HepG2 (cell line): ENCODE results near the gene GZF1. TPM values are rescaled to one million over a fixed set of nuclear protein-coding genes. Genes with fewer than 3 reads are reported as not detected.

Source experiments
- ATF7-NPFF ChIP-seq: sonication (generic); formaldehyde crosslinking; IDR thresholded peaks from 2 replicates; pipeline ENCODE4 v1.8.1; 2023; ENCODE audit warnings: mild to moderate bottlenecking, low read depth, missing genetic modification reagents, moderate library complexity
- BRD4 ChIP-seq: sonication (generic); formaldehyde crosslinking; IDR thresholded peaks from 2 replicates; pipeline ENCODE4 v1.4.0; 2020; ENCODE audit warnings: missing genetic modification reagents
- CAMTA2 ChIP-seq: sonication (generic); formaldehyde crosslinking; IDR thresholded peaks from 2 replicates; pipeline ENCODE4 v1.4.0; 2020; ENCODE audit warnings: mild to moderate bottlenecking, missing genetic modification reagents, borderline replicate concordance
- FOSL2 ChIP-seq: sonication (generic); formaldehyde crosslinking; IDR thresholded peaks from 2 replicates; pipeline ENCODE4 v1.4.0; 2020; ENCODE audit warnings: missing genetic modification reagents
- HBP1 ChIP-seq: IDR thresholded peaks from 2 replicates; pipeline ENCODE4 v1.6.1; 2016; ENCODE audit warnings: low read depth, control low read depth
- HDAC2 ChIP-seq: sonication (generic); formaldehyde crosslinking; IDR thresholded peaks from 2 replicates; pipeline ENCODE4 v1.4.0; 2020; ENCODE audit warnings: missing genetic modification reagents
- KDM1A ChIP-seq: IDR thresholded peaks from 2 replicates; pipeline ENCODE4 v1.6.1; 2016; ENCODE audit warnings: missing compliant biosample characterization
- KLF13 ChIP-seq: sonication (generic); formaldehyde crosslinking; IDR thresholded peaks from 2 replicates; pipeline ENCODE4 v1.4.0; 2020; ENCODE audit warnings: mild to moderate bottlenecking, missing genetic modification reagents
- NFE2L1 ChIP-seq: sonication (generic); formaldehyde crosslinking; IDR thresholded peaks from 2 replicates; pipeline ENCODE4 v1.4.0; 2020; ENCODE audit warnings: missing genetic modification reagents, mild to moderate bottlenecking, borderline replicate concordance
- PHF21A ChIP-seq: sonication (generic); formaldehyde crosslinking; IDR thresholded peaks from 2 replicates; pipeline ENCODE4 v1.5.0; 2020; ENCODE audit warnings: mild to moderate bottlenecking, missing genetic modification reagents
- RBFOX2 ChIP-seq: fragments of 200-400 bp; formaldehyde crosslinking; IDR thresholded peaks from 2 replicates; pipeline ENCODE4 v1.6.1; 2017; ENCODE audit warnings: low read depth, mild to moderate bottlenecking, low read length
- SOX13 ChIP-seq, 3 experiments: fragments of 450-650 bp in 1 of 3; sonication (generic) in 1 of 3; formaldehyde crosslinking in 1 of 3; IDR thresholded peaks in 2 of 3; conservative IDR thresholded peaks in 1 of 3; 2 replicates each; pipeline versions ENCODE4 v1.5.0 to v1.6.1; 2016 to 2020; ENCODE audit warnings: antibody characterized with exemption in 1 of 3, mild to moderate bottlenecking in 1 of 3, missing compliant biosample characterization in 1 of 3, missing genetic modification reagents in 1 of 3, moderate library complexity in 1 of 3
- THAP11 ChIP-seq: IDR thresholded peaks from 2 replicates; pipeline ENCODE4 v1.6.1; 2016; ENCODE audit warnings: missing biosample characterization, missing genetic modification reagents
- TSC22D2 ChIP-seq: sonication (generic); formaldehyde crosslinking; IDR thresholded peaks from 2 replicates; pipeline ENCODE4 v1.5.1; 2020; ENCODE audit warnings: missing genetic modification reagents, mild to moderate bottlenecking, borderline replicate concordance
- XRCC5 ChIP-seq: fragments of 200-400 bp; formaldehyde crosslinking; optimal IDR thresholded peaks from 2 replicates; pipeline ENCODE3; 2017; ENCODE audit warnings: mild to moderate bottlenecking, low read length
- ZNF567 ChIP-seq: sonication (generic); formaldehyde crosslinking; IDR thresholded peaks from 2 replicates; pipeline ENCODE4 v1.8.1; 2023; ENCODE audit warnings: mild to moderate bottlenecking, missing genetic modification reagents, borderline replicate concordance
- ZNF678 ChIP-seq: sonication (generic); formaldehyde crosslinking; IDR thresholded peaks from 2 replicates; pipeline ENCODE4 v1.4.0; 2020; ENCODE audit warnings: mild to moderate bottlenecking, missing genetic modification reagents
- ZNF709 ChIP-seq: sonication (generic); formaldehyde crosslinking; IDR thresholded peaks from 2 replicates; pipeline ENCODE4 v1.5.0; 2020; ENCODE audit warnings: mild to moderate bottlenecking, missing genetic modification reagents
- polyA plus RNA-seq, 8 experiments: library from polyadenylated mRNA; depleted of rRNA in 3 of 8; stranded (reverse) in 7 of 8; unstranded in 1 of 8; fragments of >200 nt; fragmentation: Illumina TruSeq in 4 of 8; extraction: Trizol in 4 of 8; gene quantifications; 2 replicates each; pipeline versions ENCODE4 v1.2.1 to v1.2.3, GENCODE V29; 2011 to 2016; ENCODE audit warnings: low read depth in 4 of 8, missing spikeins in 1 of 8, mixed read lengths in 1 of 8; ENCODE audit not compliant: insufficient read depth in 1 of 8
- total RNA-seq, 5 experiments: library from RNA; depleted of rRNA; stranded (reverse); fragments of >200 nt; fragmentation: Illumina TruSeq; extraction: Trizol; gene quantifications; 2 replicates each; pipeline ENCODE4 v1.2.3, GENCODE V29; 2016; ENCODE audit warnings: low read depth in 1 of 5
- TF ChIP-seq, protein P1 (sequence below): sonication (generic); formaldehyde crosslinking; conservative IDR thresholded peaks from 2 replicates; pipeline ENCODE4 v1.4.0; 2020; ENCODE audit warnings: missing genetic modification reagents
- TF ChIP-seq, protein P2 (sequence below): sonication (generic); formaldehyde crosslinking; IDR thresholded peaks from 2 replicates; pipeline ENCODE4 v1.4.0; 2020; ENCODE audit warnings: low read depth, mild to moderate bottlenecking, missing genetic modification reagents
- TF ChIP-seq, protein P3 (sequence below): sonication (generic); formaldehyde crosslinking; IDR thresholded peaks from 2 replicates; pipeline ENCODE4 v1.5.0; 2020; ENCODE audit warnings: mild to moderate bottlenecking, missing genetic modification reagents, borderline replicate concordance

GZF1 gene
- total and polyA plus RNA-seq, 2 of the 13 experiments (the other 11 are each of a cell fraction or from before 2014, with no cell fraction given) = 16.9 to 26.0 TPM

DNA sequence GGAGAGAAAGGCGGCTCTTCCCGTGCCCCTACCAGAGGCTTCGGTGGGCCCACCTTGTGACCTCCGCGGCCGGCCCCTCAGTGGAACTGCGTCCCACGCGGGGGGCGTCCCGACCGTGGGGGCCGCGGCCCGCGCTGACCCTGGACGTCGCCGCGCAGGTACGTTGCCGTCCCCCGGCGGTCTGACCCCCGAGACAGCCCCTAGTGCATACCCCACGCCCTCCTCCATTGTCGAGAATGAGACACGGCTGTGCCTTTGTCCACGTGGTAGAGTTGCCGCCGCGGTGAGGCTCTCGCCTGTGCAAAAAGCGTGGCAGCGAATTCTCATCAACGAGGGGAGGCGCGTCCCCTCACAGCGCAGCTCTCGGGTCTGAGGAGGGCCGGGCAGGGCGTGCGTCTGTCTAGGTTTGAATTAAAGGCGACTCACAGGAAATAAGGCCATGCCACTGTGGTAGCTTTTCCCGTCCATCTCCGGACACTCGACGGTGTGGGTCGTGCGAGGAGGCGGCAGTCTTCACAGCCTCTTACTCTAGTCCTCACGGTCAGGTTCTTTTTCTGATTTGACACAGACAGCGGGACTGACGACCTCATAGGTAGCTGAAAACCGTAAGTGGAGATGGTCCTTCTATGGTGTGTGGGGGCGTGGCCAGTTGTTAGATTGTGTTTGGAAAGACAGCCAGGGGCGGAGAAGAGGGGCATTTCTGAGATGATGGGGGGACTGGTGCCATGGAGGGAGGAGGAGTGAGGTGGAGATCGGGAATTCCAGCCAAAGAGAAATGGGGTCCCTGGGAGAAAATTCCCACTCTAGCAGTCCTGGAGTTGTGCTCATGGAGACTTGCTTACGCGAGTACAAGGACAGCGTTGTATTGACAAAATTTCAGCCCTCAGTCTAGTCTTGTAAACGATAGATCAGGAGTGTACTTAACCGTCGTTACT, 10.8 kb upstream of the GZF1 start (continued):
- no peak; the same call in 1 of the 2 replicates for TF ChIP-seq ZNF709 (CRISPR knock-in tag)
- peak; percentile 66; the same call in 1 of the 2 replicates for TF ChIP-seq BRD4 (CRISPR knock-in tag)
- 0 out of 2 replicates have a peak, but pooled peaks have one; percentile 23 for TF ChIP-seq SOX13 (IDR thresholded peaks at IDR 0.05)
- TF ChIP-seq SOX13 (CRISPR knock-in tag; conservative IDR thresholded peaks at IDR 0.05 in 1 of 2, IDR thresholded peaks at IDR 0.05 in 1 of 2) = peak in 1 of 2 experiments; percentile 22; a peak in 1 of 4 replicates
- no peak for TF ChIP-seq XRCC5
- TF ChIP-seq, protein P1, sequence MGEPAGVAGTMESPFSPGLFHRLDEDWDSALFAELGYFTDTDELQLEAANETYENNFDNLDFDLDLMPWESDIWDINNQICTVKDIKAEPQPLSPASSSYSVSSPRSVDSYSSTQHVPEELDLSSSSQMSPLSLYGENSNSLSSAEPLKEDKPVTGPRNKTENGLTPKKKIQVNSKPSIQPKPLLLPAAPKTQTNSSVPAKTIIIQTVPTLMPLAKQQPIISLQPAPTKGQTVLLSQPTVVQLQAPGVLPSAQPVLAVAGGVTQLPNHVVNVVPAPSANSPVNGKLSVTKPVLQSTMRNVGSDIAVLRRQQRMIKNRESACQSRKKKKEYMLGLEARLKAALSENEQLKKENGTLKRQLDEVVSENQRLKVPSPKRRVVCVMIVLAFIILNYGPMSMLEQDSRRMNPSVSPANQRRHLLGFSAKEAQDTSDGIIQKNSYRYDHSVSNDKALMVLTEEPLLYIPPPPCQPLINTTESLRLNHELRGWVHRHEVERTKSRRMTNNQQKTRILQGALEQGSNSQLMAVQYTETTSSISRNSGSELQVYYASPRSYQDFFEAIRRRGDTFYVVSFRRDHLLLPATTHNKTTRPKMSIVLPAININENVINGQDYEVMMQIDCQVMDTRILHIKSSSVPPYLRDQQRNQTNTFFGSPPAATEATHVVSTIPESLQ (CRISPR knock-in tag) = 0 out of 2 replicates have a peak, but pooled peaks have one; percentile 15
- no peak for TF ChIP-seq TSC22D2 (CRISPR knock-in tag)
- no peak for TF ChIP-seq ZNF567 (CRISPR knock-in tag)
- TF ChIP-seq THAP11 (CRISPR knock-in tag) = no peak
- TF ChIP-seq ATF7-NPFF (CRISPR knock-in tag) = peak; percentile 76
- TF ChIP-seq ZNF678 (CRISPR knock-in tag) = peak; percentile 96
- TF ChIP-seq NFE2L1 (CRISPR knock-in tag) = 0 out of 2 replicates have a peak, but pooled peaks have one; percentile 94
- TF ChIP-seq, protein P2, sequence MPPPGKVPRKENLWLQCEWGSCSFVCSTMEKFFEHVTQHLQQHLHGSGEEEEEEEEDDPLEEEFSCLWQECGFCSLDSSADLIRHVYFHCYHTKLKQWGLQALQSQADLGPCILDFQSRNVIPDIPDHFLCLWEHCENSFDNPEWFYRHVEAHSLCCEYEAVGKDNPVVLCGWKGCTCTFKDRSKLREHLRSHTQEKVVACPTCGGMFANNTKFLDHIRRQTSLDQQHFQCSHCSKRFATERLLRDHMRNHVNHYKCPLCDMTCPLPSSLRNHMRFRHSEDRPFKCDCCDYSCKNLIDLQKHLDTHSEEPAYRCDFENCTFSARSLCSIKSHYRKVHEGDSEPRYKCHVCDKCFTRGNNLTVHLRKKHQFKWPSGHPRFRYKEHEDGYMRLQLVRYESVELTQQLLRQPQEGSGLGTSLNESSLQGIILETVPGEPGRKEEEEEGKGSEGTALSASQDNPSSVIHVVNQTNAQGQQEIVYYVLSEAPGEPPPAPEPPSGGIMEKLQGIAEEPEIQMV (CRISPR knock-in tag) = no peak
- TF ChIP-seq RBFOX2 = peak; percentile 52
- no peak; the same call in 1 of the 2 replicates for TF ChIP-seq HDAC2
- TF ChIP-seq PHF21A (CRISPR knock-in tag) = no peak
- no peak for TF ChIP-seq KDM1A (CRISPR knock-in tag)
- TF ChIP-seq FOSL2 (CRISPR knock-in tag) = peak; percentile 33; the same call in 1 of the 2 replicates
- TF ChIP-seq, protein P3, sequence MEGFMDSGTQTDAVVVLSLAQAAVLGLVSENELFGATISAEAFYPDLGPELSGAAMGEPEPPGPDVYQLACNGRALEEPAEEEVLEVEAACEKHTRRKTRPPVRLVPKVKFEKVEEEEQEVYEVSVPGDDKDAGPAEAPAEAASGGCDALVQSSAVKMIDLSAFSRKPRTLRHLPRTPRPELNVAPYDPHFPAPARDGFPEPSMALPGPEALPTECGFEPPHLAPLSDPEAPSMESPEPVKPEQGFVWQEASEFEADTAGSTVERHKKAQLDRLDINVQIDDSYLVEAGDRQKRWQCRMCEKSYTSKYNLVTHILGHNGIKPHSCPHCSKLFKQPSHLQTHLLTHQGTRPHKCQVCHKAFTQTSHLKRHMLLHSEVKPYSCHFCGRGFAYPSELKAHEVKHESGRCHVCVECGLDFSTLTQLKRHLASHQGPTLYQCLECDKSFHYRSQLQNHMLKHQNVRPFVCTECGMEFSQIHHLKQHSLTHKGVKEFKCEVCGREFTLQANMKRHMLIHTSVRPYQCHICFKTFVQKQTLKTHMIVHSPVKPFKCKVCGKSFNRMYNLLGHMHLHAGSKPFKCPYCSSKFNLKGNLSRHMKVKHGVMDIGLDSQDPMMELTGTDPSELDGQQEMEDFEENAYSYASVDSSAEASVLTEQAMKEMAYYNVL = peak; percentile 56; the same call in 1 of the 2 replicates
- TF ChIP-seq HBP1 (CRISPR knock-in tag) = peak; percentile 65; the same call in 1 of the 2 replicates
- TF ChIP-seq KLF13 (CRISPR knock-in tag) = peak; percentile 15; the same call in 1 of the 2 replicates
- TF ChIP-seq CAMTA2 (CRISPR knock-in tag) = peak; percentile 40; the same call in 1 of the 2 replicates
